A673 (cell line): Measurements from ENCODE around the gene RAB14. TPM values are rescaled to one million over a fixed set of nuclear protein-coding genes. Genes with fewer than 3 reads are reported as not detected.

Experiments used
- BruUV-seq: library from RNA; stranded (reverse); fragments of 400-500 nt; replicated peaks from 2 replicates; lab custom pipeline; 2021; lab: Mats Ljungman, UMichigan
- CTCF ChIA-PET: fragments of 300-600 bp; sonication (Branson Sonifier 250); formaldehyde crosslinking; loops from one replicate; lab custom pipeline; 2022; ENCODE audit warnings: antibody characterized with exemption; lab: Charles Lee
- POLR2A ChIA-PET: fragments of 300-600 bp; sonication (Branson Sonifier 250); formaldehyde crosslinking; loops from one replicate; lab custom pipeline; 2022; ENCODE audit warnings: antibody characterized with exemption; ENCODE audit not compliant: low non-redundant PET; lab: Charles Lee
- DNase-seq: peaks from one replicate; pipeline ENCODE4 v3.0.0-alpha.2; 2015; ENCODE audit warnings: low spot score
- H3K27ac ChIP-seq: fragments of 200-600 bp; sonication (generic); 2 replicates; pipeline ENCODE4 v1.5.1; 2016; ENCODE audit warnings: mixed run types, low read depth, mild to moderate bottlenecking, mixed read lengths, antibody characterized with exemption, low read length; ENCODE audit not compliant: poor library complexity, severe bottlenecking
- H3K27me3 ChIP-seq: fragments of 200-600 bp; sonication (generic); replicated peaks from 2 replicates; pipeline ENCODE4 v1.6.1; 2017; ENCODE audit warnings: mixed run types, low read depth, mild to moderate bottlenecking, mixed read lengths, antibody characterized with exemption, low read length; ENCODE audit not compliant: insufficient read depth, poor library complexity
- H3K36me3 ChIP-seq: fragments of 200-600 bp; sonication (generic); 2 replicates; pipeline ENCODE4 v1.6.1; 2016; ENCODE audit warnings: mixed run types, mild to moderate bottlenecking, mixed read lengths, antibody characterized with exemption, low read length; ENCODE audit not compliant: insufficient read depth, poor library complexity, severe bottlenecking
- H3K4me1 ChIP-seq: fragments of 200-600 bp; sonication (generic); 2 replicates; pipeline ENCODE4 v1.6.1; 2017; ENCODE audit warnings: mixed run types, mild to moderate bottlenecking, mixed read lengths, antibody characterized with exemption, low read length; ENCODE audit not compliant: insufficient read depth, poor library complexity, severe bottlenecking
- H3K4me3 ChIP-seq: fragments of 200-600 bp; sonication (generic); 2 replicates; pipeline ENCODE4 v1.5.1; 2016; ENCODE audit warnings: low read depth, mixed run types, mild to moderate bottlenecking, mixed read lengths, low read length; ENCODE audit not compliant: poor library complexity, severe bottlenecking
- H3K9me3 ChIP-seq: fragments of 200-600 bp; sonication (generic); 2 replicates; pipeline ENCODE4 v1.6.1; 2016; ENCODE audit warnings: mixed run types, low read depth, mild to moderate bottlenecking, mixed read lengths, antibody characterized with exemption, low read length; ENCODE audit not compliant: poor library complexity, severe bottlenecking
- CTCF ChIP-seq: fragments of 300-800, 200-600 bp; sonication (generic); conservative IDR thresholded peaks from 2 replicates; pipeline ENCODE4 v1.5.1; 2017; ENCODE audit warnings: low read depth, mild to moderate bottlenecking, antibody characterized with exemption, low read length, moderate library complexity, mixed read lengths
- EZH2 ChIP-seq: fragments of 200-600 bp; sonication (generic); IDR thresholded peaks from 2 replicates; pipeline ENCODE4 v1.6.1; 2017; ENCODE audit warnings: borderline replicate concordance, low read depth, mild to moderate bottlenecking, mixed read lengths, antibody characterized with exemption, low read length; ENCODE audit not compliant: poor library complexity, severe bottlenecking
- intact Hi-C: fragments of 100-400 bp; cut with micrococcal nuclease; formaldehyde crosslinking; loops from one replicate; pipeline ENCODE4 v1.10.0; 2022; ENCODE audit not compliant: unreplicated experiment
- total RNA-seq: library from RNA; stranded (reverse); gene quantifications from 2 replicates; pipeline ENCODE4 v1.2.3, GENCODE V29; 2021

RAB14 gene
- total RNA-seq, 1 experiment from 2014 or later = 71.9 TPM

- no peak for DNase-seq
- Histone ChIP-seq H3K36me3 (peaks cover 22% of the 10 kb centered on the region), H3K27me3 (no peaks in the 10 kb centered on the region), H3K4me1 (peaks cover 46% of the 10 kb centered on the region), H3K9me3 (no peaks in the 10 kb centered on the region), H3K4me3 (no peak overlapping the region), H3K27ac (no peak overlapping the region)
- intact Hi-C loops = no loop called here
- CTCF ChIA-PET = no interaction called here
- POLR2A ChIA-PET = interaction anchor here (0.5 kb wide), 1 partner anchor 96 kb away, joined by 3 read pairs; no protein-coding TSS in a partner anchor
- TF ChIP-seq CTCF (no peak), EZH2 (no peak)
- no TSS peak for BruUV-seq
These were observed 15.8 kb downstream of the RAB14 start for GRCh38 chr9:121185774-121186403.

DNA sequence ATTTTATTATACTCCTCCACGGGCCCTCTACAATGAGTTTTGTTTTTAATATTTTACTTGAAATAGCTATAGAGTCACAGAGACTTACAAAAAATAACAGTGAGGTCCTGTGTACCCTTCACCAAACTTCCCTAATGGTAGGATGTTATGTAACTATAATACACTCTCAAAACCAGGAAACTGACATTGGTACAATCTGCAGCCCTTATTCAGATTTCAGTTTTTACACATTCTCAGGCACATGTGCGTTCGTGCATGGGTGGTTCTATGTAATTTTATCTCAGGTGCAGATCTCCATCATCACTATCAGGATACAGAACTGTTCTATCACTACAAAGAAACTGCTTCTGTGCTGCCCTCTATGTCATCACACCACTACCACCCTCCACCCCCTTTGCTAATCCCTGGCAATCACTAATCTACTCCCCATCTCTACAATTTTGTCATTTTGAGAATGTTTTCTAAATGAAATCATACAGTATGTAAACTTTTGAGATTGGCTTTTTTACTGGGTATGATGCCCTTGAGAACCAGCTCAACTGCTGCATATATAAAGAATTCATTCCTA, 16.4 kb downstream of the RAB14 start:
- Histone ChIP-seq H3K36me3 (peaks cover 26% of the 10 kb centered on the region), H3K9me3 (no peaks in the 10 kb centered on the region), H3K4me3 (no peak overlapping the region), H3K27me3 (no peaks in the 10 kb centered on the region), H3K4me1 (peaks cover 45% of the 10 kb centered on the region), H3K27ac (no peak overlapping the region)
- POLR2A ChIA-PET = no interaction called here
- CTCF ChIA-PET = no interaction called here
- no peak for TF ChIP-seq CTCF
- TF ChIP-seq EZH2 = no peak
- intact Hi-C loops = no loop called here
- no peak for DNase-seq
- no TSS peak for BruUV-seq

DNA sequence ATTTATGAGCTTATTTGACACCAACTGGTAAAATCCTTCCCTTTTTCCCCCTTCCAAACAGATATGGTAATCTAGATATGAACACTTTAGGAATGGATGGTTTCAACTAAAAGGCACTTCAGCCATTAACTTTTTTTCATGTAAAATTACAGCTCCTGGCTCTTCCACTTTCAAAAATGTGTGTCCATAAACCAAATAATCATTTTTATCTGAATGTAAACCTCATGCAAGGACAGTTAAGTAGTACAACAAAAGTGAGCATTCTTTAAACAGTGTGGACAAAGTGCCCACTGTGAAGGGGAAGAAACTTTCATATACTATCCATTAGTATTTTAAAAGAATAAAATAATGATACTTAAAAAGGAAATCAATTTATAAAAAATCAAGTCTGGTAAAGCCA, 17.2 kb downstream of the RAB14 start:
- TF ChIP-seq CTCF (no peak), EZH2 (no peak)
- Histone ChIP-seq H3K4me3 (no peak overlapping the region), H3K36me3 (peaks cover 33% of the 10 kb centered on the region), H3K4me1 (peaks cover 37% of the 10 kb centered on the region), H3K27ac (no peak overlapping the region), H3K27me3 (no peaks in the 10 kb centered on the region), H3K9me3 (no peaks in the 10 kb centered on the region)
- ChIA-PET POLR2A (no interaction called here), CTCF (no interaction called here)
- DNase-seq = no peak
- BruUV-seq = no TSS peak
- intact Hi-C loops = no loop called here
